GM13977 (cell line): ENCODE measurements around the gene HMGCS2.

Experiments used
- DNase-seq: peaks from one replicate; pipeline ENCODE4 v3.0.0; 2012; ENCODE audit warnings: low spot score
- in situ Hi-C: fragments of 300-500 bp; cut with MboI; formaldehyde crosslinking; loops from one replicate; pipeline ENCODE4 v1.12.0; 2022; ENCODE audit warnings: low sequenced_read_pairs, low pct_unique_long_range_greater_than_20kb, mixed read lengths, inconsistent platforms; ENCODE audit not compliant: unreplicated experiment
- TF ChIP-seq, protein P1 (sequence below): IDR thresholded peaks from 2 replicates; pipeline ENCODE4 v1.5.1; 2012; ENCODE audit warnings: mild to moderate bottlenecking, control low read depth; ENCODE audit not compliant: insufficient read depth; ENCODE audit errors: extremely low read depth, missing control alignments

HMGCS2 gene

DNA sequence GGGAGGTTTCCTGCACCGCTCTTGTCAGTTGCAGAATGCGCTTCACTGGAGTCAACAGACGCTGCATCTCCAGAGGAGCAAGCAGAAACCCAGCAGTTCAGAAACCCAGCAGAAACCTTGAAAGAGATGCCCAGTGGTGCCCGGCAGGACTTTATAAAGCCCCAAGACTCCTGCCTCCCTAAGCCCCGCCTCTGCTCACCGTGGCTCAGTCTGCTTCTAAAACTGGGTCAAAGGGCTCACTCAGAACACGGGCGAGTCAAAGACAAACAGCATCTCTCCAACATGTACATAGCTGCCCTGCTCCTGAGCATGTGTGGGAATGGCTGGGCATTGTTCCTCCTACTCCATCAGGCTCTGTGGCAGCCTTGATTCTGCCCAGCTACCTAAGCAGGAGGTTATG, at the start of gene HMGCS2:
TSS of gene HMGCS2 (minus strand) at position 128 of the 400 bp plus-strand sequence. CDS start at position 67, 61 bp downstream.
- in situ Hi-C loops = no loop called here
- DNase-seq = no peak
- TF ChIP-seq, protein P1, sequence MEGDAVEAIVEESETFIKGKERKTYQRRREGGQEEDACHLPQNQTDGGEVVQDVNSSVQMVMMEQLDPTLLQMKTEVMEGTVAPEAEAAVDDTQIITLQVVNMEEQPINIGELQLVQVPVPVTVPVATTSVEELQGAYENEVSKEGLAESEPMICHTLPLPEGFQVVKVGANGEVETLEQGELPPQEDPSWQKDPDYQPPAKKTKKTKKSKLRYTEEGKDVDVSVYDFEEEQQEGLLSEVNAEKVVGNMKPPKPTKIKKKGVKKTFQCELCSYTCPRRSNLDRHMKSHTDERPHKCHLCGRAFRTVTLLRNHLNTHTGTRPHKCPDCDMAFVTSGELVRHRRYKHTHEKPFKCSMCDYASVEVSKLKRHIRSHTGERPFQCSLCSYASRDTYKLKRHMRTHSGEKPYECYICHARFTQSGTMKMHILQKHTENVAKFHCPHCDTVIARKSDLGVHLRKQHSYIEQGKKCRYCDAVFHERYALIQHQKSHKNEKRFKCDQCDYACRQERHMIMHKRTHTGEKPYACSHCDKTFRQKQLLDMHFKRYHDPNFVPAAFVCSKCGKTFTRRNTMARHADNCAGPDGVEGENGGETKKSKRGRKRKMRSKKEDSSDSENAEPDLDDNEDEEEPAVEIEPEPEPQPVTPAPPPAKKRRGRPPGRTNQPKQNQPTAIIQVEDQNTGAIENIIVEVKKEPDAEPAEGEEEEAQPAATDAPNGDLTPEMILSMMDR = no peak

DNA sequence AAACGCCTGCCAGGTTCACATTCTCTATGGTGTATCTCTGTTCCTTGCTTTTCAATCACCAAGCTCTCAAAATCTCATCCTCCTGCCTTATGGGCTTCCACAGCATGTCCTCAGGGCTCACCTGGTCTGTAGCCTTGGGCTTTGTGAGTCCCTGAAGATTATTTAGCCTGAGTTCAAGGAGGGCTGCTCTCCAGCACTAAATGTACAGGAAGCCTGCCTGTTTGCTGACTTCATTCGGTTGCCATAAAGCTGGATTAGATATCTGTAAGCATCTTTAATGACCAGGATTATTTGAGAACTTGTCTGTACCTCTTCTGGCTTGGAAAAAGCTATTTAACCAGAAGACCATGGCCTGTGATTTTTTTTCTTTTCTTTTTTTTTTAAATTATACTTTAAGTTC, 49.5 kb upstream of the HMGCS2 start:
- in situ Hi-C loops = no loop called here
- no peak for DNase-seq
- TF ChIP-seq, protein P1 = no peak

DNA sequence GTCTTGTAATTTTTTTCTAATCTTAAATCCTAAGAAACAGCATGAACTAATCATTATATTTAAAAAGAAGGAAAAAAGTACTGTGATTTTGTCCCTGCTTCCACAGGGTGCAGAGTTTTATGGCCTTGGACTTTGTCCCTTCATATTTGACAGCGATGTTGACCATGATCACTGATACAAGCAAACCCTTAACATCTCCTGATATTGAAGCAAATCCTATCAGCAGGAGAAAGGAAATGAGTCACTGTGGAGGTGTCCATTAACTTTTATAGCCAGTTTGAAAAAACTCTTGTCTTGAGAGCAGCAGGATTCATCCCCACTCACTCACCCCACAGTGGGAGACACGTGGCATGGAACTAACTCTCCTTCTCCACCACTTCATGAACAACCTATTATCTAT, 47.7 kb upstream of the HMGCS2 start:
- in situ Hi-C loops = no loop called here
- no peak for DNase-seq
- TF ChIP-seq, protein P1 = no peak

DNA sequence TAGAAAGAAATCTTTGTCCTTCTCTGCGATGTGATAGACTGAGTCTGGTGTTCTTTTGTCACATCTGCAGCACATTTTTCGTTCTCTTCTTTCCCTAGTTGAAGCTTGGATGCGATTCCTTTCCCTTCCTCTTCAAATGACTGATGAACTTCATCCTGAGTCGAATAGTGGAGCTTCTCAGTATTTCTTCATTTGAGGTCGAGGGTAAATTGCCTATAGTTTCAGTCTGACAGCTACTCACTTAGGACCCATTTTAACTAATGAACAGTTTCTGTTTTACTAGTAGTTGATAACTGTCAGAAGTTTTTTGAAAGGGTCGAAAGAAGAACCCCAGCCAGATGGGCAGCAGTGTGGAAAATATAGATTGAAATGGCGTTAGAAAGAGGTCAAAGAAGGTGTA, 47.2 kb upstream of the HMGCS2 start:
- no peak for DNase-seq
- in situ Hi-C loops = no loop called here
- TF ChIP-seq, protein P1 = no peak

DNA sequence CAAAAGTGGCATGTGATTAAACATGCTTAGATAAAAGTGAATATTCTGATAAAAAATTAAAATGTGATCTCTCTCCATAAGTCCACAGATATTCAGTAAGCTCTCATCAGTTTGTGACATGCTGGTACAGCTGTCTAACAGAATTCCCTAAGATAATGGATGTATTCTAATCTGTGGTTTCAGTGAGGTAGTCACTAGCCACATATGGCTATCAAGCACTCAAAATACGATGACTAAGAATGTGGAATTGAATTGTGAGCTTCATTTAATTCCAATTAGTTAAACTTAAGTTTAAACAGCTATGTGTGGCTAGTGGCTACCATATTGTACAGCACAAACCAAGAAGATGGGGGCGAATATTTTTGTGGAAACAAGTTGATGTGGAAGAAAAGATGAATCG, 46.7 kb upstream of the HMGCS2 start:
- no peak for DNase-seq
- in situ Hi-C loops = no loop called here
- TF ChIP-seq, protein P1 = no peak

DNA sequence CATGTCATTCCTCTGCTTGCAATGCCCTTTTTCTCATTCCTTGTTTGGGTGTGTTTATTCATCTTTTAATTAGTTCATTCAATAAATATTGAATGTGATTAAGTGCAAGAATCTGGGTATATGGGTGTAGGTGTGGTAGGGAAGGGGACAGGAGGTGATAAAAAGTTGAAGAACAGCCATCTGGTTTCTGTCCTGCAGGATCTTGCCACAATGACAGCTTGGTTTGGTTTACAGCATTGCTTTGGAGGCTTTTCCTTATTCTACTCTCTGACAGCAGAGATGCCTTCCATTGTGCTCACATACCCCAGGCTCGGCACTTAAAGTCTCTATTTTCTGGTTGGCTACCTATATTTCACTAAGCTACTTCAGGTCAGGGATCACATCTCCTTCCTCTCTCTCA, 45.6 kb upstream of the HMGCS2 start:
- in situ Hi-C loops = no loop called here
- no peak for DNase-seq
- TF ChIP-seq, protein P1 = no peak
